Stomach (tissue), 9 donors: ENCODE measurements around the gene GLUD2. TPM values are rescaled to one million over a fixed set of nuclear protein-coding genes. Genes with fewer than 3 reads are reported as not detected.

Experiments
- DNase-seq, 2 donors: peaks; one replicate each; pipeline versions ENCODE4 v3.0.0 to v3.0.0-alpha.2; 2013 to 2019
- H3K27ac ChIP-seq, 5 donors: fragments of 200-600 bp in 4 of 5; sonication (generic) in 4 of 5; one replicate each; pipeline ENCODE4 v1.5.1; 2013 to 2019; ENCODE audit warnings: mild to moderate bottlenecking in 1 of 5, moderate library complexity in 1 of 5
- H3K27me3 ChIP-seq, 3 donors: fragments of 200-600 bp; sonication (generic); one replicate each; pipeline ENCODE4 v1.5.1; 2017 to 2019; ENCODE audit warnings: mixed run types in 1 of 3
- H3K36me3 ChIP-seq, 4 donors: fragments of 200-600 bp; sonication (generic); 1 replicate in 3 of 4; 2 replicates in 1 of 4; pipeline ENCODE4 v1.5.1; 2016 to 2019
- H3K4me1 ChIP-seq, 4 donors: fragments of 200-600 bp; sonication (generic); one replicate each; pipeline ENCODE4 v1.5.1; 2016 to 2019
- H3K4me3 ChIP-seq, 4 donors: fragments of 200-600 bp; sonication (generic) in 3 of 4; one replicate each; pipeline ENCODE4 v1.5.1; 2016 to 2019; ENCODE audit warnings: mild to moderate bottlenecking in 1 of 4
- H3K9me3 ChIP-seq, 4 donors: fragments of 200-600 bp; sonication (generic); one replicate each; pipeline ENCODE4 v1.5.1; 2016 to 2019
- CTCF ChIP-seq, 7 experiments: fragments of 450-650 bp in 4 of 7; fragments of 200-600 bp in 3 of 7; sonication (generic) in 3 of 7; IDR thresholded peaks; one replicate each; pipeline ENCODE4 v1.5.1; 2016 to 2019; ENCODE audit warnings: antibody characterized with exemption in 7 of 7, control low read depth in 2 of 7, mild to moderate bottlenecking in 1 of 7
- EP300 ChIP-seq: sonication (generic); formaldehyde crosslinking; IDR thresholded peaks from one replicate; pipeline ENCODE4 v1.6.1; 2017; ENCODE audit warnings: antibody characterized with exemption
- POLR2A ChIP-seq, 4 donors: fragments of 450-650 bp; IDR thresholded peaks; one replicate each; pipeline ENCODE4 v1.6.1; 2016; ENCODE audit warnings: antibody characterized with exemption in 4 of 4, control low read depth in 2 of 4, mild to moderate bottlenecking in 1 of 4, moderate library complexity in 1 of 4
- POLR2AphosphoS5 ChIP-seq, 3 donors: sonication (generic); formaldehyde crosslinking; IDR thresholded peaks; one replicate each; pipeline ENCODE4 v1.6.1; 2016; ENCODE audit warnings: antibody characterized with exemption in 3 of 3
- WGBS, 5 donors: extraction: QIAGEN DNeasy Blood & Tissue Kit in 3 of 5; methylation state at CpG; one replicate each; pipeline versions ENCODE4 v1.1.5 to v1.1.7; 2013 to 2018; 5-methylcytosine and 5-hydroxymethylcytosine counted together
- intact Hi-C: fragments of 100-400 bp; cut with DNase I; formaldehyde crosslinking; loops from one replicate; pipeline ENCODE4 v1.15.1; 2023; ENCODE audit warnings: low total_unique reads
- polyA plus RNA-seq, 3 donors: library from polyadenylated mRNA; stranded (reverse); fragments of 200-250 nt; gene quantifications; one replicate each; pipeline ENCODE4 v1.2.3, GENCODE V29; 2013
- total RNA-seq, 5 donors: library from RNA; depleted of rRNA; stranded (reverse); fragments of >200 nt; gene quantifications; one replicate each; pipeline versions ENCODE4 v1.1.0 to v1.2.3, GENCODE V29; 2014 to 2016
- donor health status: healthy with polysubstance abuse.
- donor health status: Bipolar disorder and iron deficiency.
- donor health status: healthy.

GLUD2 gene
- total and polyA plus RNA-seq, 8 donors = 0.18 to 2.8 (median 0.45) TPM; not detected in 1

GRCh38 chrX:121093011-121093410 is 45.6 kb downstream of the GLUD2 start:
- intact Hi-C loops = no loop called here
- DNase-seq = no peak
- no peak for TF ChIP-seq EP300
- no peak for TF ChIP-seq POLR2AphosphoS5 (IDR thresholded peaks at IDR 0.05)
- TF ChIP-seq CTCF (IDR thresholded peaks at IDR 0.05) = no peak
- TF ChIP-seq POLR2A (IDR thresholded peaks at IDR 0.05) = no peak
- H3K9me3 ChIP-seq = no peaks in the 10 kb centered on the region
- H3K27ac ChIP-seq = no peak overlapping the region
- H3K36me3 ChIP-seq = no peaks in the 10 kb centered on the region
- WGBS, 5 donors = 56 to 81% (median 65%) methylated on average over 2 of the region's 2 CpGs
- H3K27me3 ChIP-seq = no peaks in the 10 kb centered on the region
- no peaks in the 10 kb centered on the region for H3K4me1 ChIP-seq
- H3K4me3 ChIP-seq = no peak overlapping the region

Other genes with a start within 250 kb of the GLUD2 start
- not detected for gene CT47B1, start 171.7 kb upstream of the GLUD2 start, total RNA-seq
- gene CT47B1, start 171.7 kb upstream of the GLUD2 start, polyA plus RNA-seq = not detected
- gene CT47A11, start 110.5 kb upstream of the GLUD2 start, total RNA-seq = not detected
- not detected for gene CT47A11, start 110.5 kb upstream of the GLUD2 start, polyA plus RNA-seq
- not detected for gene CT47A10, start 105.6 kb upstream of the GLUD2 start, total RNA-seq
- gene CT47A10, start 105.6 kb upstream of the GLUD2 start, polyA plus RNA-seq = not detected
- gene CT47A9, start 100.7 kb upstream of the GLUD2 start, total RNA-seq = not detected
- gene CT47A9, start 100.7 kb upstream of the GLUD2 start, polyA plus RNA-seq = not detected
- not detected for gene CT47A8, start 95.9 kb upstream of the GLUD2 start, total RNA-seq
- gene CT47A8, start 95.9 kb upstream of the GLUD2 start, polyA plus RNA-seq = not detected
- gene CT47A7, start 91.0 kb upstream of the GLUD2 start, total RNA-seq = not detected
- gene CT47A7, start 91.0 kb upstream of the GLUD2 start, polyA plus RNA-seq = not detected
- gene CT47A6, start 86.1 kb upstream of the GLUD2 start, total RNA-seq = not detected
- not detected for gene CT47A6, start 86.1 kb upstream of the GLUD2 start, polyA plus RNA-seq
- not detected for gene CT47A5, start 81.3 kb upstream of the GLUD2 start, total RNA-seq
- gene CT47A5, start 81.3 kb upstream of the GLUD2 start, polyA plus RNA-seq = not detected
- not detected for gene CT47A4, start 76.4 kb upstream of the GLUD2 start, total RNA-seq
- not detected for gene CT47A4, start 76.4 kb upstream of the GLUD2 start, polyA plus RNA-seq
- gene CT47A3, start 71.5 kb upstream of the GLUD2 start, total RNA-seq = not detected
- not detected for gene CT47A3, start 71.5 kb upstream of the GLUD2 start, polyA plus RNA-seq
- not detected for gene CT47A2, start 66.7 kb upstream of the GLUD2 start, total RNA-seq
- not detected for gene CT47A2, start 66.7 kb upstream of the GLUD2 start, polyA plus RNA-seq
- not detected for gene CT47A1, start 61.9 kb upstream of the GLUD2 start, total RNA-seq
- gene CT47A1, start 61.9 kb upstream of the GLUD2 start, polyA plus RNA-seq = not detected